ENCODE data around the gene RNF13.
A peak's percentile ranks its signal among the peaks of the same experiment; 100 is the strongest.

Gene RNF13

DNA sequence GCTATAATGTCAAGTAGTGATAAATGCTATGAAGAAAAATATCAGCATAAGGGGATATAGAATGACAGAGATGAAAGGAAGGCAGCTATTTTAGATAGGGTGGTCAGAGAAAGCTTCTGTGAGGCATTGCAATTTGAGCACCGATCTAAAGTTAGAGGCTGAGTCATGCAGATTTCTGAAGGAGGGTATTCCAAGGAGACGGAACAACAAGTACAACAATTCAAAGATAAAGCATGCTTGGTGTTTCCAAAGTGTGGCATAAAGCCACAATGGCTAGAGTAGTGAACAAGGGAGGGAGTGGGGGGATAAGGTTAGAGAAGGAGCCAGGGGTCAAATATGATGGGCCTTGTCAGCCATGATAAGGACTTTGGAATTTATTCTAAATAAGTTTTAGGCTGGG lies 85.8 kb downstream of the RNF13 start:
- Histone ChIP-seq H3K4me1 (peaks cover 0 to 30% (median 17%) of the 10 kb centered on the region in 4 donors), H3K27ac (peak overlapping the region in 1 of 2 donors; percentile 32), H3K4me3 (no peak overlapping the region), H3K27me3 (no peaks in the 10 kb centered on the region), H3K9me3 (no peaks in the 10 kb centered on the region), H3K36me3 (no peaks in the 10 kb centered on the region)
- no peak for DNase-seq
- intact Hi-C loops (cut with DNase I; ENCODE audit: low total_unique reads), result no loop called here
- TF ChIP-seq, protein P1, sequence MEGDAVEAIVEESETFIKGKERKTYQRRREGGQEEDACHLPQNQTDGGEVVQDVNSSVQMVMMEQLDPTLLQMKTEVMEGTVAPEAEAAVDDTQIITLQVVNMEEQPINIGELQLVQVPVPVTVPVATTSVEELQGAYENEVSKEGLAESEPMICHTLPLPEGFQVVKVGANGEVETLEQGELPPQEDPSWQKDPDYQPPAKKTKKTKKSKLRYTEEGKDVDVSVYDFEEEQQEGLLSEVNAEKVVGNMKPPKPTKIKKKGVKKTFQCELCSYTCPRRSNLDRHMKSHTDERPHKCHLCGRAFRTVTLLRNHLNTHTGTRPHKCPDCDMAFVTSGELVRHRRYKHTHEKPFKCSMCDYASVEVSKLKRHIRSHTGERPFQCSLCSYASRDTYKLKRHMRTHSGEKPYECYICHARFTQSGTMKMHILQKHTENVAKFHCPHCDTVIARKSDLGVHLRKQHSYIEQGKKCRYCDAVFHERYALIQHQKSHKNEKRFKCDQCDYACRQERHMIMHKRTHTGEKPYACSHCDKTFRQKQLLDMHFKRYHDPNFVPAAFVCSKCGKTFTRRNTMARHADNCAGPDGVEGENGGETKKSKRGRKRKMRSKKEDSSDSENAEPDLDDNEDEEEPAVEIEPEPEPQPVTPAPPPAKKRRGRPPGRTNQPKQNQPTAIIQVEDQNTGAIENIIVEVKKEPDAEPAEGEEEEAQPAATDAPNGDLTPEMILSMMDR (IDR thresholded peaks at IDR 0.05), result no peak

DNA sequence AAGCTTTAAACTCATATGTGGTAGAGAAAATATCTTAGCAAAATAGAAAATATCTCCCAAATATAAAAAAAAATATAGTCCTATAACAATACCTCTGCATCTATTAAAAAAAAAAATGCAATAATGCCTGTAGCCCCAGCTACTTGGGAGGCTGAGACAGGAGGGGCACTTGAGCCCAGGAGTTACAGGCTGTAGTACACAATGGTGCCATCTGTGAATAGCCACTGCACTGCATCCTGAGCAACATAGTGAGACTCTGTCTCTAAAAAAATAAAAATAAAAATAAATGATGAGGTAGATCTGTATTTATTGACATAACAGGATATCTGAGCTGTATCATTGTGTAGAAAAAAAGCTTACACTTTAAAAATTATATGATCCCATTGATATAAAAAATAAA lies 87.3 kb downstream of the RNF13 start:
- H3K9me3 ChIP-seq, result no peaks in the 10 kb centered on the region
- peaks cover 0 to 14% (median 11%) of the 10 kb centered on the region in 4 donors for H3K4me1 ChIP-seq
- H3K4me3 ChIP-seq, result no peak overlapping the region
- TF ChIP-seq, protein P1 (IDR thresholded peaks at IDR 0.05), result no peak
- no peak overlapping the region for H3K27ac ChIP-seq
- H3K36me3 ChIP-seq, result no peaks in the 10 kb centered on the region
- H3K27me3 ChIP-seq, result no peaks in the 10 kb centered on the region
- DNase-seq, result no peak
- intact Hi-C loops (cut with DNase I; ENCODE audit: low total_unique reads), result no loop called here

GRCh38 chr3:149901770-149902169 lies 88.8 kb downstream of the RNF13 start:
- intact Hi-C loops (cut with DNase I; ENCODE audit: low total_unique reads), result no loop called here
- Histone ChIP-seq H3K4me1 (peaks cover 0 to 13% (median 11%) of the 10 kb centered on the region in 4 donors), H3K36me3 (no peaks in the 10 kb centered on the region), H3K4me3 (no peak overlapping the region), H3K27me3 (no peaks in the 10 kb centered on the region), H3K27ac (no peak overlapping the region), H3K9me3 (no peaks in the 10 kb centered on the region)
- no peak for DNase-seq
- TF ChIP-seq, protein P1 (IDR thresholded peaks at IDR 0.05), result no peak

DNA sequence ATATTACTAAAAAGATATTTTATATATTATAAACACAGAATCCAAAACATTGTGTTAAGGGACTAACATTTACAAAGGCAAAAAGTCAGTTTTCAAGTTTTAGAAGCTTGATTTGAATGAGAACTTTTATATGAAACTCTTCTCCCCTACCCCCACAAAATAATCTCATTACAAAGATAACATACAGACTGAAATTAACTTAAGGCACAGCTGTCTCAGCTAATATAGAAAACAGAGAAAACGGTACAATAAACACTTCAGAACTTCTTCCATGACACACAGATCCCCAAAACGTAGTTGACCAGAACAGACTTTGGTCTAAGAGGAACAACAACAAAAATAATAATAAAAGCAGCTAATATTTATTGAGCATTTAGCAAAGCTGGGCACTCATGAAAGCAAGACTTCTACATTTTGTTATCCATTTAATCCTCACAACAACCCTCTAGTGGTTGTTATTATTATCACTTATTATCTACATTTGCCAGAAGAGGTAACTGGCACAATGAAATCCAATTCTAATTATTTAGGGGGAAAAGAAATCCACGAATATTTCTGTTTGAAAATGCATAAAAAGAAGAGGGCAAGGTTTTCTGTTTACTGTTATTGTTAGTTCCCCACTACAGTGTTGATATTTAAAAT lies 89.6 kb downstream of the RNF13 start:
- H3K27me3 ChIP-seq, result no peaks in the 10 kb centered on the region
- H3K4me1 ChIP-seq, result peaks cover 0 to 13% (median 11%) of the 10 kb centered on the region in 4 donors
- H3K36me3 ChIP-seq, result no peaks in the 10 kb centered on the region
- H3K27ac ChIP-seq, result no peak overlapping the region
- TF ChIP-seq, protein P1 (IDR thresholded peaks at IDR 0.05), result no peak
- intact Hi-C loops (cut with DNase I; ENCODE audit: low total_unique reads), result no loop called here
- no peak for DNase-seq
- H3K4me3 ChIP-seq, result no peak overlapping the region
- H3K9me3 ChIP-seq, result no peaks in the 10 kb centered on the region

DNA sequence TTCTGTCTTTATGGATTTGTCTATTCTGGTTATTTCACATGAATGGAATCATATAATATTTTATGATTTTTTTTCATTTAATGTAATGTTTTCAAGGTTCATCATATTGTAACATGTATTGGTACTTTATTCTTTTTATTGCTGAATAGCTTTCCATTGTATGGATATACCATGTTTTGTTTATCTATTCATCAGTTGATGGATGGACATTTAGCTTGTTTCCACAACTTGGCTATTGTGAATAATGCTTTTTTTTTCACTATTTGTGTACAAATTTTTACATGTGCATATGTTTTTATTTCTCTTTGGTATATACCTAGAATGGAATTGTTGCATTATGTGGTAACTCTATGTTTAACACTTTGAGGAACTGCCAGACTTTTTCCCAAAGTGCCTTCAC lies 93.0 kb downstream of the RNF13 start:
- Histone ChIP-seq H3K4me3 (no peak overlapping the region), H3K4me1 (peaks cover 0 to 4% (median 0%) of the 10 kb centered on the region in 4 donors), H3K9me3 (no peaks in the 10 kb centered on the region), H3K36me3 (no peaks in the 10 kb centered on the region), H3K27ac (no peak overlapping the region), H3K27me3 (no peaks in the 10 kb centered on the region)
- DNase-seq, result no peak
- TF ChIP-seq, protein P1 (IDR thresholded peaks at IDR 0.05), result no peak
- intact Hi-C loops (cut with DNase I; ENCODE audit: low total_unique reads), result no loop called here

Data from tibial artery (tissue), 4 donors.